ENCODE measurements around the gene COL4A4.

GRCh38 chr2:227143895-227144294 is 20.1 kb downstream of the COL4A4 start:
- TF ChIP-seq CTCF (tag by site-specific recombination; IDR thresholded peaks at IDR 0.05): no peak
- no peak for TF ChIP-seq ZNF148 (tag by site-specific recombination; IDR thresholded peaks at IDR 0.05; ENCODE audit: borderline replicate concordance)

Data from HEK293 (cell line).